GM12865 (cell line): ENCODE data around the gene TAF4B.

ENCODE experiments used
- DNase-seq: peaks from one replicate; pipeline ENCODE4 v3.0.0; 2010; ENCODE audit warnings: low read depth
- H3K4me3 ChIP-seq: 2 replicates; pipeline ENCODE4 v1.5.1; 2011; ENCODE audit warnings: mild to moderate bottlenecking, low read depth, low read length, control low read depth
- TF ChIP-seq, protein P1 (sequence below): IDR thresholded peaks from 2 replicates; pipeline ENCODE4 v1.5.1; 2011; ENCODE audit warnings: low read length, control low read depth, low read depth, inconsistent platforms; ENCODE audit not compliant: insufficient read depth; ENCODE audit errors: missing control alignments

Gene TAF4B, protein sequence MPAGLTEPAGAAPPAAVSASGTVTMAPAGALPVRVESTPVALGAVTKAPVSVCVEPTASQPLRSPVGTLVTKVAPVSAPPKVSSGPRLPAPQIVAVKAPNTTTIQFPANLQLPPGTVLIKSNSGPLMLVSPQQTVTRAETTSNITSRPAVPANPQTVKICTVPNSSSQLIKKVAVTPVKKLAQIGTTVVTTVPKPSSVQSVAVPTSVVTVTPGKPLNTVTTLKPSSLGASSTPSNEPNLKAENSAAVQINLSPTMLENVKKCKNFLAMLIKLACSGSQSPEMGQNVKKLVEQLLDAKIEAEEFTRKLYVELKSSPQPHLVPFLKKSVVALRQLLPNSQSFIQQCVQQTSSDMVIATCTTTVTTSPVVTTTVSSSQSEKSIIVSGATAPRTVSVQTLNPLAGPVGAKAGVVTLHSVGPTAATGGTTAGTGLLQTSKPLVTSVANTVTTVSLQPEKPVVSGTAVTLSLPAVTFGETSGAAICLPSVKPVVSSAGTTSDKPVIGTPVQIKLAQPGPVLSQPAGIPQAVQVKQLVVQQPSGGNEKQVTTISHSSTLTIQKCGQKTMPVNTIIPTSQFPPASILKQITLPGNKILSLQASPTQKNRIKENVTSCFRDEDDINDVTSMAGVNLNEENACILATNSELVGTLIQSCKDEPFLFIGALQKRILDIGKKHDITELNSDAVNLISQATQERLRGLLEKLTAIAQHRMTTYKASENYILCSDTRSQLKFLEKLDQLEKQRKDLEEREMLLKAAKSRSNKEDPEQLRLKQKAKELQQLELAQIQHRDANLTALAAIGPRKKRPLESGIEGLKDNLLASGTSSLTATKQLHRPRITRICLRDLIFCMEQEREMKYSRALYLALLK

DNA sequence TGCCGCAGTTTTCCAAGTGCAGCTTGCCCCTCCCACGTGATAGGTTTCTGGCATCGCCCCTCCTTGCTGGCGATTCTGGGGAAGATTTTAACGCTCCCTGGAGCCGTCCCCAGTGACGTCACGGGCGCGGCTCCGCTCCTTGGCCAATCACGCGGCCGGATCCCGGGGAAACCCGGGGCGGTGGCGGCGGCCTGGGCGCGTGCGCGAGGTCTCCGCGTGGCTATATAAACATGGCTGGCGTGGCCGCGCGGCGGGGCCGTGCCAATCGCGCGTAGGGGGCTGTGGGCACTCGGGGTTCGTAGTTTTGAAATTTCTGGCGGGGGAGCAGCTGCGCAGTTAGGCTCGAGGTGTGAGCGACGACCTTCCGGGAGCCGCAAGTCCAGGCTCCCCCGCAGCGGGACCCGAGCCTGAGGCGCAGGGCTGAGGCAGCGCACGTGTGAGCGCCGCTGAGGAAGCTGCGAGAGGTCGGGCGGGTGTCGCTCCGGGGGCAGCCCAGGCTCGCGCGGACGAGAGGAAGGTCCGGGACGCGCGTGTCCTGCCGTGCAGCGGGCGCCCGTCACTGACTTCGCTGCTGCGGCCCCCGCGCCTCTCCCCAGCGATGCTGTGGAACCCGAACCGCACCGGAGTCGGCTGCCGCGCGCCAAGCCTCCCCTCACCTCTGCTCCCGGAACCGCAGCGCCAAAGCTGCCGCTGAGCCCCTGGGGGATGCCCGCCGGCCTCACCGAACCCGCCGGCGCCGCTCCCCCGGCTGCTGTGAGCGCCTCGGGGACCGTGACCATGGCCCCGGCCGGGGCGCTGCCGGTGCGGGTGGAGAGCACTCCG is at the start of gene TAF4B:
TSS of gene TAF4B (plus strand) at position 217 of the 822 bp plus-strand sequence. CDS start at position 706, 489 bp downstream.
- H3K4me3 ChIP-seq, result peak within 1 kb of the TSS; percentile 53
- TF ChIP-seq, protein P1, sequence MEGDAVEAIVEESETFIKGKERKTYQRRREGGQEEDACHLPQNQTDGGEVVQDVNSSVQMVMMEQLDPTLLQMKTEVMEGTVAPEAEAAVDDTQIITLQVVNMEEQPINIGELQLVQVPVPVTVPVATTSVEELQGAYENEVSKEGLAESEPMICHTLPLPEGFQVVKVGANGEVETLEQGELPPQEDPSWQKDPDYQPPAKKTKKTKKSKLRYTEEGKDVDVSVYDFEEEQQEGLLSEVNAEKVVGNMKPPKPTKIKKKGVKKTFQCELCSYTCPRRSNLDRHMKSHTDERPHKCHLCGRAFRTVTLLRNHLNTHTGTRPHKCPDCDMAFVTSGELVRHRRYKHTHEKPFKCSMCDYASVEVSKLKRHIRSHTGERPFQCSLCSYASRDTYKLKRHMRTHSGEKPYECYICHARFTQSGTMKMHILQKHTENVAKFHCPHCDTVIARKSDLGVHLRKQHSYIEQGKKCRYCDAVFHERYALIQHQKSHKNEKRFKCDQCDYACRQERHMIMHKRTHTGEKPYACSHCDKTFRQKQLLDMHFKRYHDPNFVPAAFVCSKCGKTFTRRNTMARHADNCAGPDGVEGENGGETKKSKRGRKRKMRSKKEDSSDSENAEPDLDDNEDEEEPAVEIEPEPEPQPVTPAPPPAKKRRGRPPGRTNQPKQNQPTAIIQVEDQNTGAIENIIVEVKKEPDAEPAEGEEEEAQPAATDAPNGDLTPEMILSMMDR, result no peak
- peak; percentile 94 for DNase-seq

DNA sequence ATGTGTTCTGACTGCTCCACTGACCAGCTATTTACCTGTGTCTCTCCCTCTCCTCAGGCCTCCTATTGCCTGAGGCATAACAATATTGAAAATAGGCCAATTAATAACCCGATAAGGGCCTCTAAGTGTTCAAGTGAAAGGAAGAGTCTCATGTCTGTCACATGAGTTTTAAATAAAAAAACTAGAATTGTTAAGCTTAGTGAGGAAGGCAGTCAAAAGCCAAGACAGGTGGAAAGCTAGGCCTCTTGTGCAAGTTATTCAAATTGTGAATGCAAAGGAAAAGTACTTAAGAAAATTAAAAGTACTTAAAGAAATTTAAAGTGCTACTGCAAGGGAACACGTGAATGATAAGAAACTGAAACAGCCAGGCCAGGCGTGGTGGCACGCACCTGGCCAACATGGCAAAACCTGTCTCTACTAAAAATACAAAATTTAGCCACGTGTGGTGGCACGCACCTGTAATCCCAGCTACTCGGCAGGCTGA is 44.9 kb upstream of the TAF4B start:
- no peak overlapping the region; the same call in 1 of the 2 replicates for H3K4me3 ChIP-seq
- peak; percentile 80 for DNase-seq
- TF ChIP-seq, protein P1, result no peak

- DNase-seq, result no peak
- TF ChIP-seq, protein P1, result no peak
Observed at GRCh38 chr18:26183395-26184112, 42.7 kb upstream of the TAF4B start.

GRCh38 chr18:26185267-26185666 is 41.0 kb upstream of the TAF4B start:
- no peak for DNase-seq
- no peak overlapping the region for H3K4me3 ChIP-seq
- TF ChIP-seq, protein P1, result no peak

More at GRCh38 chr18:26183395-26184112, 42.7 kb upstream of the TAF4B start:
- no peak overlapping the region for H3K4me3 ChIP-seq

DNA sequence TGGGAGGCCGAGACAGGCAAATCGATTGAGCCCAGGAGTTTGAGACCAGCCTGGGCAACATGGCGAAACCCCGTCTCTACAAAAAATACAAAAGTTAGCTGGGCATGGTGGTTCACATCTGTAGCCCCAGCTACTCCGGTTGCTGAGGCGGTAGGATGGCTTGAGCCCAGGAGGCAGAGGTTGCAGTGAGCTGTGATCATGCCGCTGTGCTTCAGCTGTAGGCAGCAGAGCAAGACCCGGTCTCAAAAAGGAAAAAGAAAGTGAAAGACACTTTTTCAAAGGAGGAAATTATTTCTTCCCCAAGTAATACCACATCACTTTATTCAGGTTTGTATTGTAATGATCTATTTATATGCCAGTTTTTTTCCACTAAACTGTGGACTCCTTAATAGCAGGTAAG is 35.7 kb upstream of the TAF4B start:
- peak overlapping the region; percentile 60 for H3K4me3 ChIP-seq
- TF ChIP-seq, protein P1, result no peak
- peak; percentile 89 for DNase-seq

DNA sequence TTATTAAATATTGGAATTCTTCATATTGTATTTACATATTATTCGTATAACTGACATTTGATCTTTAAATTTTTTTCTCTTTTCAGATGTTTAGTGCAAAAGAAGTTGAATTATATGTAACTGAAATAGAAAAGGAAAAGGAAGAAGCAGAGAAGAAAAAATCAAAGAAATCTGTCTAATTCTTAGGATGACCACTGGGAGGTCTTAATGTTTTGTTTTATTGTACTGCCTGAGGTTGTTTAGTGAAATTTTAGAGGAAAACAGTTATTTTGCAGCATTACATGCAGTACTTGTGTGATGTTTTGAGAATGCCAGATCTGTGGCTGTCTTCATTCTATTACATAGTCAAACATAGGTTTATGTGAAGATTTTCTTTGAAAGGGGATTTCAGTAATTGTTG is 34.0 kb upstream of the TAF4B start:
- TF ChIP-seq, protein P1, result no peak
- DNase-seq, result no peak
- H3K4me3 ChIP-seq, result no peak overlapping the region
